ENCODE data around the gene IZUMO3.
"Not testable (repeated sequence)": the region's sequence is repeated elsewhere in the genome, so short reads cannot be mapped to it uniquely, and the experiment has no call there.

Gene IZUMO3, protein sequence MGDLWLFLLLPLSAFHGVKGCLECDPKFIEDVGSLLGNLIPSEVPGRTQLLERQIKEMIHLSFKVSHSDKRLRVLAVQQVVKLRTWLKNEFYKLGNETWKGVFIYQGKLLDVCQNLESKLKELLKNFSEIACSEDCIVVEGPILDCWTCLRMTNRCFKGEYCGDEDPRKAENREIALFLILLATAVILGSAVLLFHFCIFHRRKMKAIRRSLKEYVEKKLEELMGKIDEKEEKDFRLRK

GRCh38 chr9:24545847-24546522 is at the start of gene IZUMO3:
Gene IZUMO3, minus strand, starts transcription at chr9:24545897. Its CDS starts 248 bp downstream, at chr9:24545649.
- no peak for DNase-seq

DNA sequence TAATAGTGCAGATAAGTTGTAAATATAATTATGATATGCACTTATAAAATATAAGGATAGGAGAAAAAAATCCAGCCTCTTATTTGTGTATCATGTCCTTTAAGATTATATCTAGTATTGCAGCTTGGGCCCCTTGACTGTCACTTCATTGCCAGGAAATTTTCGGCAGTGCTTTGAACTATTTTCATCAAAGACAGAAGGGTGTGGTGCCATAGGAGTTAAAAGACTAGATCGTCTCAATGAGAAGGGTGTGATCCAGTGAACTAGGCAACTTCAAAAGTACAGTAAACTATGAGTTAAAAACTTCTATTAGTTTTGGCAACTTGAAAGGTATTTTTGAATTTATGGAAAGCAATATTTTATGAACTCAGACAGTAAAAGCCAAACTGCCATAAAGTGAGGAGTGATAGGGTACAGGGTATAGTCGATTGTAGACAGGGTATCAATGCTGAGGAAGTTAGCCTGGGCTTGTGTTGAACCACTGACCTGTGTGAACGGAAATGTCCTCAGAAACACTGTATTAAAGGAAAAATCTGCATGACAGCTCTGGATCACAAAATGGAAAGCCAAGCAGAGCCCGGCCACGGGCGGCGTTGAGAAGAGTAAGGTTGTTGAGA is 48.6 kb upstream of the IZUMO3 start:
- no peak for DNase-seq

DNA sequence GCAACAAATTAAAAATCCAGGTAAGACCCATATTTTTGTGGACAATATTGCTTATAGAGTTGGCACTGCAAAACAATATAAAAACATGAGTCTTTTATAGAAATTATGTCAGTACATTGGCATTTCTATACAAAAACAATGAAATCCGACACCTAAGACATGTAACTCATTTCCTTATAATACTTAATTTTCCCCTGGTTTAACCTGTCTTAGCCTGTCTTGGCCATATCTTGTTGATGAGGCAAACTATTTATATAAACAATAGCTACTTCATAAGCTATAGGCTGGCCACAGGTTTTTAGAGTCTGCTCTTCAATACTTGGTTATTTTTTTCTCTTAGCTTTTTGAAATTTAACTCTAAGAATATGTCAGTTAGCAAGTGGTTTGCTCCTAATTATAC is 44.7 kb upstream of the IZUMO3 start:
- DNase-seq, result no peak

DNA sequence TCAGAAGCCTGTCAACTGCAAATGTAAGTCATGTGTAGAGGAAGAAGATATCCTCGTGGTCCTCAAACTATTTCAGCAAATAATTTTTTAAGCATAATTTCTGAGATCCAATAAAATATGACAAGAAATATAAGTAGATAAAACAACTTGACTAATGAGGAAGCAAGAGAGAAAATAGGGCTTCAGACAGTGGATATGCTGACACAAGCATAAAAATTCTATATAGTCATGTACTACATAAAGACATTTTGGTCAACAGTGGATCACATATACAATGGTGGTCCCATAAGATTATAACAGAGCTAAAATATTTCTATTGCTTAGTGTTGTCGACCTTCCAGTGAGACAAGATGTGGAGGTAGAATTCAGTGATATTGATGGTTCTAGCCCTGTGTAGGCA is 42.2 kb upstream of the IZUMO3 start:
- no peak for DNase-seq

DNA sequence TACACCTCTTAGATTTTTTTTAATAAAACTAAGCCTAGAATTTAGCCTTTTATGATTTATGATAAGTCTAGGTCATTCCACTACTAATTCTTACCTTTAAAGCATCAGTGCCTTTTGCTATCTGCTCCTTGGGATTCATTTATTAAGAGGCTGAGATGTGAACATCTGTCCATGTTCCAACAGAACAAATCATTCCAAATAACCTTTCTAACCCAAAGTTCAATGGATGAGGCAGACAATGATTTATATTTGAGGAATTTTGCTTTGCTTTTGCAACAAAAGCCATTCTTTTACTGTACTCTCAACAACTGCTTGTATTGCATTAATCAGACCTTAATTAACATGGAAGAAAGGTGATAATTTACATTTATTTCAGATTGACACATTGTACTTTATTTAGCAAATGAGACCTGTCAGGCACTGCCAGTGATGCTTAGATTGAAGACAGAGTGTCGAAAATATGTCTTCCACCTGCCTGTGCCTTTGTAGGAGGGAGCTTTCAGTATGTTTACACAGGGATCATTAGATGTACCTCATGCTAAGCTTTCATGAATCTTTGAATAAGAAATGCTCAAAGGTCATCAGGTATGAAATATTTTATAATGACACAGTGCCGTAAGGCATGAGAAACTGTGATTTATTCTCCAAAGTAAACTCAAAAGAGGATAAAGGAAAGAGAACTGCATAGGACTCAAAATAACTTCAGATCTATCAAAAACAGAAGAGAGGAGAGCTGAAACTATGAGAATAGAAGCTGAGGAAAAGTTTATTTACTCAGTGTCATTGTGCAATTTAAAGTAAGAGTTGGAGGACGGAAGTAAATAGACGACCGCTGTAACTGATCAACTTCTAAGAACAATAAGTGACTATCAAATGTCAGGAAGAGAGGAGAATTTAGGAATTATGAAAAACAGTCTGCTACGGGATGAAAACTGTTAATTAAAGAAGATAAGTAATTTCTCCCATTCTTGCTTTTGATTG is 36.7 kb upstream of the IZUMO3 start:
- peak; percentile 32 for DNase-seq

DNA sequence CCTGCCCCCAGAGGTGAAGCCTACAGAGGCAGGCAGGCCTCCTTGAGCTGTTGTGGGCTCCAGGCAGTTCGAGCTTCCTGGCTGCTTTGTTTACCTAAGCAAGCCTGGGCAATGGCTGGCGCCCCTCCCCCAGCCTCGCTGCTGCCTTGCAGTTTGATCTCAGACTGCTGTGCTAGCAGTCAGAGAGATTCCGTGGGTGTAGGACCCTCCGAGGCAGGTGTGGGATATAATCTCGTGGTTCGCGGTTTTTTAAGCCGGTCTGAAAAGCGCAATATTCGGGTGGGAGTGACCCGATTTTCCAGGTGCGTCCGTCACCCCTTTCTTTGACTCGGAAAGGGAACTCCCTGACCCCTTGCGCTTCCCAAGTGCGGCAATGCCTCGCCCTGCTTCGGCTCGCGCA is 34.3 kb upstream of the IZUMO3 start:
- DNase-seq, result not testable (repeated sequence)

- DNase-seq, result no peak
Observed at GRCh38 chr9:24572406-24572805, 26.7 kb upstream of the IZUMO3 start.

GRCh38 chr9:24561957-24562356 is 16.3 kb upstream of the IZUMO3 start:
- DNase-seq, result no peak

- DNase-seq, result no peak
Observed at GRCh38 chr9:24553183-24553552, 7.5 kb upstream of the IZUMO3 start.

DNA sequence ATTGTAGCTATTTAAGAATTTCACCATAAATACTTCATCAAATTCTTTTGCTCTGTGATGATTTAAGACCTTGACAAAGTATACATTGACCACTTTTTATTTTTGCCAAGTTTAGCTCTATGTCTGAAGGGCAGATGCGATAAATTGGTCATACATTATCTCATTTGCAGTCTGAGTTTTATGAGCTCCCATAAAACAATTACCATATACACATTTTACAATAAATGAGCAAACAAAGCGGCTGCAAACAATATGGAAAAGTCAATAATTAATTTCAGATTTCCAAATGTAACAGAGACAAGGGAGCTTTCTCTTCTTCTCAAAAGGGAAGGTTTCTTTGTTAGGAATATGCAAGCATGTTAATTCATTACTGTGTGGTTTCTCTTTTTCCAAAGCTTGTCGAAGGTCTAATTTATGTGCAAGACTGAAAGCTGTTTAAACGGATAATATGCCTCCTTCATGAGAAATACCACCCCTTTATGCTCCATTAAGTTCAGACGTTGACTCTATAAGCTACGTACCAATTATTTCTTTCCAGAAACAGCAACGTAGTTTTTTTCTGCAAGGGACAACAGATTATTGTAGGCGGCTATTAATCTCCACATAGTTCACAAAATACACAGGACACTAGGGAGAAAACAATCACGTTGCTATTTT is 7.0 kb upstream of the IZUMO3 start:
- no peak for DNase-seq

DNA sequence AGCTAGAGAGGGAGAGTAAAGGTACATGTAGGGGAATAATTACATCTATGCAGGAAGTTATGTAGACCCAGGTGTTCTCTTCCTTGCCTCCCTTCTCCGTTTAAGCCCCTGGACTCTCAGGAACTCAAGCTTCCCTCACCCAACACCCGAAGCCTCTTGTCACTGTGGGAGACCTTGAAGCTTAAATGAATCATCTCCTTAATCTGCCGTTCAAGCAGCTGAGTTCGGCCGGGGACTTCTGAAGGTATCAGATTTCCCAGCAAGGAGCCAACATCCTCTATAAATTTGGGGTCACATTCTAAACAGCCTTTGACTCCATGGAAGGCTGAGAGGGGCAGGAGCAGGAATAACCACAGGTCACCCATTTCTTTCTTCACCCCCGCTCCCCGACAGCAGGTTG is 412 bp downstream of the IZUMO3 start:
- DNase-seq, result no peak

DNA sequence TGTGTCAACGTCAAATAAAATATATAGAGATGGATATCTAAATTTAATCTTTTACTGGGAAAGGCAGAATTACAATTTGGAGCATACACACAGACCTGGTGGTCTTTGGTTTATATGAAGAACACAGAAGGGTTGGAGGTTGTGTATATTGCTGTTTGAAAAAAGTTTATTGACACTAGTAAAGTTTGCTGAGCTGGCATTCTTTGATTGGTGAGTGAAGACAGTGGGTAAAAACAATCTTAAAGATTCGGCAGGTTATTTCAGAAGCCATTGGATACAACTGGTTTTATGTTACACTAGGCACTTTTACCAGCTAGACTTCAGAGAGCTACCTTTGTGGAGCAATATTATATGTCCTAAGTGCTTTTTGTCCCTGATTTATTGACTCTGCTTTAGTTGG is 27.2 kb downstream of the IZUMO3 start:
- no peak for DNase-seq

DNA sequence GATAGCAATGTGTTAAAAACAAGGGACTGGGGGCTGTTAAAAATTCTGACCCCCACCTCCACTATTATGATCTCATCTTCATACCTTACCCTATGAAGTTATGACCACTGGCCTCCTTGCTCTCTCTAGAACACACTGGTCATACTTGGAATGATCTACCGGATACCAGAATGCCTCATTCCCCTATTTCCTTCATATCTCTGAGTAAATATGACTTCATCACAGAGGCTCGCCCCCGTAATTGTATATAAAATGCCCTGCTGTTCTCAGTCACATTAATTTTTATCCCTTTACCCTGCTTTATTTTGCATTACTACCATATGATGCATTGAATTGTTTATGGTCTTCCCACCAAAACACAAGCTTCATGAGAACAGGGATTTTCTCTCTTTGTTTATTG is 29.2 kb downstream of the IZUMO3 start:
- DNase-seq, result no peak

- no peak for DNase-seq
Observed at GRCh38 chr9:24509850-24510249, 35.8 kb downstream of the IZUMO3 start.

DNA sequence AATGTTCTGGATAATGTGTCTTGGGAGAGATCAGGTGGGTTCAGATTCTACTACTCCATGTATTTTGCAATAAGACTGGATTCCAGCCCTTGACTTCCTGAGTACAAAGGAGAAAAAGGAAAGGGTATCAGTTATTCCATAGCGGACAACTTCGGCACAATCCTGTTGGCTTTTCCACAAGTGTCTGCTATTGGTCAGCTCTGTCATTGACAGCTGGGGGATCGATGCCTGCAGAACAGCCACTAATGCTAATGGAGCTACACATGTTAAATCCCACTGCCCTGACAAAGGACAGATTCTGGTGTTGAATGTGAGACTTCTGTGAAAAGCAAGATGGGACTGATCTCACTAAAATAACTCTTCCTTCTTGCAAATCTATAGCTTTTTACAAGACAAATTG is 41.2 kb downstream of the IZUMO3 start:
- no peak for DNase-seq

DNA sequence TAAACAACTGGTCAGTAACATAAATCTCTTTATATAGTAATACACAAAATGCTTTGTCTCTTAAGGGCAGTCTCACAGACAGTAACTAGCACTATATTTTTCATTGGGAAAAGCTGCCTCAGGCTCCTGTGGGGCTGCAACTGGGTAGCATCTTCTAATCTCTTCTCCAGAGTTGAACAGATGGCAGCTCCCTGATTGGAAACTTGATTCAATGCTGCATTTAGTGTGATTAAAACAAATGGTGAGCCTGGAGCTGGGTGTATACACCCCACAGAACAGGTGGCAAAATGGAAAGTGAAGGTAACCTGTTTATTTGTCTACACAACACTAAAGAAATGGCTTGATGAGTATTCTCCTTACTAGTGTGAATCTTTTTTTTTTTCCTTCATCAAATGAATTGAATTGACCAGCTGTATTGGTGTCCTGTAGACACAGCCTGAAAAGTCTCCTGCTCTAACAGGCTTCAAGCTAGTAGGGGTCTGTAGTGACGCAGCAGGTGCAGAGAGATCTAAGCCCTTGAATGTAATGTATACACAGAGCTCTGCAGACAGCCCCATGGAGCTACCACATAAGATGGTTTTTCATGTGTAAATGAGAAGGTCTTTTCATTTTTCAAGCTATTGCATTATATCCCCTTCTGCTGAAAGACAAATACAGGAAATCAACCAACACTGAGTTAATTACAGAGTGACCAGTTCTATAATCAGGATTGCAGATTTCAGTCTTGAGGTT is 43.3 kb downstream of the IZUMO3 start:
- no peak for DNase-seq

DNA sequence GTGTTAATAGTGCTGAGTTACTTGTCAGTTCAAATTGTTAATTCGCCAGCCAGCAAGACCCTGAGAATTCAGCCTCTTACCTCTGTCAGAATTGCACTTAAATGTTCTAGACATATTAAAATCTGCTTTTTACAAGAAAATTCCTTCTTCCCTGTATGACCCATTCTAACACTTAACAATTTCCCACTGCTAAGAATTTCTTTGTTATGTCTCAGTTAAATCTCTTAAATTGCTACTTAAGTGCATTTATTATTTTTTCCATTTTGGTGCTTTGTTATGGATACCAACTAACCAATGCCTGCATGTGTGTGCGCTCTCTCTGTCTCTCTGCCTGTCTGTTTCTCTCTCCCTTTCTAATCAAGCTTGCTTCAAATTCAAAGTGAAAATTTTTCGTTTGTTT is 44.9 kb downstream of the IZUMO3 start:
- no peak for DNase-seq

DNA sequence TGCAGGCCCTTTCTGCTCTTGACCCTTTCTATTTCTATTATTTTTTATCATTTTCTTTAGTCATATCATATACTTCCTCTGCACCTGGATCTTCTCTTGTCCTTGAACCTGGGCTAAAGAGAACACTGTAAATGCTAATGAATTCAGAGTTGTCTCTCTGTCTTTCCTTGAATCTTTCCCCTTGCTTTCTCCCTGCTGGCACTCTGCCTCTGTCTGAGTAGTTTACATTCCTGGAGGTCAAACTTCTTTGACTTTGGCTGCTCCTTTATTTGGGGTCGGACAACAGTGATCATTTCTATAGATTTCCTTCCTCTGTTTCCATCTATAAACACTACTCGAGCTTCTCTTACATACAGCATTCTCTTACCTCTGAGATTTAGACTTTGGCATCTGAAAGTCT is 47.1 kb downstream of the IZUMO3 start:
- DNase-seq, result no peak

DNA sequence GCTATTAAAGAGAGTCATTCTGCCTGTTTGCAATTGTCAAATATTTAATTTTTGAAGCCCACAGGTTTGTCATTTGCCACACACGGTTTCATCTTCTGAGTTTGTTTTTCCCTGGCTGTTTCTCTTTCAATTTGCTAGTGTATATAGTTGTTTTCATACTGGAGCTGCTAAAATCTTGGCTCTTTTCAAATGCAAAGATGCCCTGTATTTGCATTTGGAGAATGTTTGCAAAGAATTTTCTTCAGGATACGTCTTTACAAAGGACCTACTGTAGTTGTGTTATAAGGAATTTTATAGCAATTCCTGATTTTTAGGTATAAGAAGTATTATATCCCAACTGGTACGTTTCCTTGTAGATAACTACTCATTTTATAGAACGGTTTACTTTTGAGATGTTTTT is 48.0 kb downstream of the IZUMO3 start:
- no peak for DNase-seq

Measured in SHP77 treated with DMSO at 0.1 percent for 48 hours (cell line).